GM12801 (cell line): ENCODE results near the gene SHROOM3.

Experiments
- TF ChIP-seq, protein P1 (sequence below): IDR thresholded peaks from one replicate; pipeline ENCODE4 v1.5.1; 2011; ENCODE audit warnings: control low read depth; ENCODE audit not compliant: insufficient read length; ENCODE audit errors: extremely low read depth

SHROOM3 gene

GRCh38 chr4:76813070-76813469, 378.0 kb downstream of the SHROOM3 start:
- TF ChIP-seq, protein P1, sequence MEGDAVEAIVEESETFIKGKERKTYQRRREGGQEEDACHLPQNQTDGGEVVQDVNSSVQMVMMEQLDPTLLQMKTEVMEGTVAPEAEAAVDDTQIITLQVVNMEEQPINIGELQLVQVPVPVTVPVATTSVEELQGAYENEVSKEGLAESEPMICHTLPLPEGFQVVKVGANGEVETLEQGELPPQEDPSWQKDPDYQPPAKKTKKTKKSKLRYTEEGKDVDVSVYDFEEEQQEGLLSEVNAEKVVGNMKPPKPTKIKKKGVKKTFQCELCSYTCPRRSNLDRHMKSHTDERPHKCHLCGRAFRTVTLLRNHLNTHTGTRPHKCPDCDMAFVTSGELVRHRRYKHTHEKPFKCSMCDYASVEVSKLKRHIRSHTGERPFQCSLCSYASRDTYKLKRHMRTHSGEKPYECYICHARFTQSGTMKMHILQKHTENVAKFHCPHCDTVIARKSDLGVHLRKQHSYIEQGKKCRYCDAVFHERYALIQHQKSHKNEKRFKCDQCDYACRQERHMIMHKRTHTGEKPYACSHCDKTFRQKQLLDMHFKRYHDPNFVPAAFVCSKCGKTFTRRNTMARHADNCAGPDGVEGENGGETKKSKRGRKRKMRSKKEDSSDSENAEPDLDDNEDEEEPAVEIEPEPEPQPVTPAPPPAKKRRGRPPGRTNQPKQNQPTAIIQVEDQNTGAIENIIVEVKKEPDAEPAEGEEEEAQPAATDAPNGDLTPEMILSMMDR: no peak

DNA sequence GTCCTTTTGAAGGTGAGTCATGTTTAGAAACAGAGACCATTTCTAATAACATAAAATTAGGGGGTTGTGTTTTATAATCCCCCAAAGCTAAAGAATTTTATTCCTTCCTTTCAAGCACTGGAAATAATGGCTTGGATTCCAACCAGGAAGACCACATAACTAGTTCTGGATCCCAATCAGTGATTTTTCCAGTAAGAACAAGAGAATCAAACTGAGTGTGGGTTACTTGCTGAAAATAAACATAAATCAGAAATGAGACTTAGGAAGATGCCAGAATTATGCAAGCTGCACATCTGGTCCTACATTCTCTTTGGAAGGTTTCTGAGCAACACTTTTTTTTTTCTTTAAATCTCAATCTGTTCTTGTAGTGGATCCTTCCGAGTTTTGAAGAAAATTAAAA, 386.6 kb downstream of the SHROOM3 start:
- TF ChIP-seq, protein P1: no peak

DNA sequence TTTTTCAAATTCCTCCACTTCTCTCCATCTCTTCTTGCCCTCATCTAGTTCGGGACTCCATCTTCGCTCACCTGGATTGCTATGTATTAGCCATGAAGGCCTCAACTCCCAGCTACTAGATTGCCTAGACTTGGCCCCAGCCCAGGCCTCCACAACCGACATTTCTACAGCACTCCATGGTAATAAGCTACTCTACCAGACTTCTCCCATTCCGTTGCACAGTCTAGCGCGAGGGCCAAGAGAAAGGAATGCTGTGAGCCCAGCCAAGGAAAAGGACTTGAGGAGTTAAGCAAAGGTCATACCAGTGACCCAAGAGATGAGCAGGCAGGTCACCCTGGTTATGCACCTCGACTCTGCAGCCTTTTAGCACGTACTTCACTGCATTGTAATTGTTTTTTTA, 387.3 kb downstream of the SHROOM3 start:
- TF ChIP-seq, protein P1: no peak

GRCh38 chr4:76823495-76823894, 388.5 kb downstream of the SHROOM3 start:
- TF ChIP-seq, protein P1: no peak

GRCh38 chr4:76830612-76830963, 395.6 kb downstream of the SHROOM3 start:
- TF ChIP-seq, protein P1: no peak

- TF ChIP-seq, protein P1: no peak
Measured at GRCh38 chr4:76830964-76831703, 396.1 kb downstream of the SHROOM3 start.

DNA sequence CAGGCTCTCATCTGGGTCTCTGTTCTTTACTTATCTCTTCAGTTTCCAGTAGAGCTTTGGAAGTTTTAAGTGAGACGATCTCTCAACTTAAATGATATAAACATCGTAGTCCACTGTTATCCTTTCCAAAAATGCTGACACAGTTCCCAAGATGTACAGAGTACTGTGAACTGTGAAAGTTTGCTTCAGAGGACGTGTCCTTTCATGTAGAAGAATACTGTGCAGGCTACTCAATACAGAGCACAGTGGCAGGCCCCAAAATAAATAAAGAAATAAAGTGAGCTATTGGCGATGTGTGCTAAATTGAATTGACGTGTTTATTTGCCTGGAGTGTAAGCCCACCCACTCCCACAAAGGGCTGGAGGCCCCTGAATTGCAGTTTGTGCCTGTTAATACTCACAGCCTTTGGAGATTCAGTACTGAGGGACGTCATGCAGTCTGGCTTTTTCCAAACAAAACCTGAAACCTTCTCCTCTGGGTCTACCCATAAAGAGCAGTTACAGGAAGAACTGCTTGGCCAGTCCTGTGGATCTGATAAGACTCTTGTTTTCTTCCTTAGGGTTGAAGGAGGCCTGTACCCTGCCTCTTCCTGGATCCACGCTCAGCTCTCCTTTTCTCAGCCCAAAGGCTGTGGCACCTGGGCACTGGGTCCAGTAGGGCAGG, 396.8 kb downstream of the SHROOM3 start:
- TF ChIP-seq, protein P1: no peak
